Activated naive CD8-positive, alpha-beta T cell treated with anti-CD3 and anti-CD28 coated beads, Interleukin-2, amount 10 ng/mL, durations not matched to agents 7 days and 5 days (primary cell): ENCODE results near the gene CIART. TPM values are rescaled to one million over a fixed set of nuclear protein-coding genes. Genes with fewer than 3 reads are reported as not detected.

Source experiments
- ATAC-seq: fragments of 150-1000 bp; cut with Tn5 transposase; one replicate; pipeline ENCODE4 v1.10.0; 2021; ENCODE audit warnings: low read depth, moderate library complexity
- POLR2A ChIA-PET: fragments of 350-600 bp; sonication (Branson Sonifier 250); formaldehyde crosslinking; loops from one replicate; lab custom pipeline; 2021; ENCODE audit warnings: antibody characterized with exemption; lab: Charles Lee
- DNase-seq: peaks from one replicate; pipeline ENCODE4 v3.0.0; 2021
- H3K27ac Mint-ChIP-seq: one replicate; pipeline ENCODE4 v1.8.0; 2022; ENCODE audit warnings: mild to moderate bottlenecking, mixed read lengths
- H3K27me3 Mint-ChIP-seq: one replicate; pipeline ENCODE4 v1.8.0; 2022; ENCODE audit warnings: mild to moderate bottlenecking, moderate library complexity, mixed read lengths
- H3K36me3 Mint-ChIP-seq: one replicate; pipeline ENCODE4 v1.8.0; 2021; ENCODE audit warnings: mild to moderate bottlenecking, mixed read lengths
- H3K4me1 Mint-ChIP-seq: one replicate; pipeline ENCODE4 v1.8.0; 2021; ENCODE audit warnings: mixed read lengths
- H3K4me3 Mint-ChIP-seq: one replicate; pipeline ENCODE4 v1.8.0; 2022; ENCODE audit warnings: mild to moderate bottlenecking, moderate library complexity, mixed read lengths
- H3K9me3 Mint-ChIP-seq: one replicate; pipeline ENCODE4 v1.8.0; 2021; ENCODE audit warnings: mixed read lengths
- total RNA-seq, 2 experiments: library from RNA; stranded (reverse); gene quantifications; one replicate each; pipeline ENCODE4 v1.2.3, GENCODE V29; 2021

The CIART gene
- total RNA-seq, 2 experiments from 2014 or later, result 0.91 to 1.7 TPM

GRCh38 chr1:150243003-150243402 lies 39.4 kb upstream of the CIART start:
- no peak for ATAC-seq
- POLR2A ChIA-PET, result no interaction called here
- Mint-ChIP-seq H3K36me3 (no peaks in the 10 kb centered on the region), H3K4me3 (no peak overlapping the region), H3K27ac (no peak overlapping the region), H3K27me3 (peaks cover 20% of the 10 kb centered on the region), H3K4me1 (peaks cover 7% of the 10 kb centered on the region), H3K9me3 (no peaks in the 10 kb centered on the region)
- no peak for DNase-seq

- H3K9me3 Mint-ChIP-seq, result no peaks in the 10 kb centered on the region
- DNase-seq (no peak), ATAC-seq (no peak)
- no peak overlapping the region for H3K27ac Mint-ChIP-seq
- POLR2A ChIA-PET, result no interaction called here
- no peaks in the 10 kb centered on the region for H3K4me1 Mint-ChIP-seq
- no peak overlapping the region for H3K4me3 Mint-ChIP-seq
- H3K27me3 Mint-ChIP-seq, result peaks cover 23% of the 10 kb centered on the region
- no peaks in the 10 kb centered on the region for H3K36me3 Mint-ChIP-seq
These were observed 32.4 kb upstream of the CIART start for GRCh38 chr1:150249936-150250335.

- H3K27me3 Mint-ChIP-seq, result peaks cover 52% of the 10 kb centered on the region
- no peak for ATAC-seq
These were observed 26.2 kb upstream of the CIART start for GRCh38 chr1:150256198-150256553.

GRCh38 chr1:150256554-150257341 lies 25.6 kb upstream of the CIART start:
- DNase-seq (no peak), ATAC-seq (no peak)
- POLR2A ChIA-PET, result interaction anchor here (1.0 to 2.1 kb wide), 5 partner anchors 12 to 258 kb away, joined by 3 to 7 read pairs (median 4); partner anchors contain the start of genes APH1A, FALEC and RPRD2
- peaks cover 51% of the 10 kb centered on the region for H3K27me3 Mint-ChIP-seq
- H3K9me3 Mint-ChIP-seq, result no peaks in the 10 kb centered on the region
- no peak overlapping the region for H3K27ac Mint-ChIP-seq
- no peaks in the 10 kb centered on the region for H3K36me3 Mint-ChIP-seq
- peaks cover 15% of the 10 kb centered on the region for H3K4me1 Mint-ChIP-seq
- no peak overlapping the region for H3K4me3 Mint-ChIP-seq

More at GRCh38 chr1:150256198-150256553, 26.2 kb upstream of the CIART start:
- DNase-seq, result no peak
- H3K36me3 Mint-ChIP-seq, result no peaks in the 10 kb centered on the region
- H3K27ac Mint-ChIP-seq, result no peak overlapping the region
- peaks cover 15% of the 10 kb centered on the region for H3K4me1 Mint-ChIP-seq
- H3K9me3 Mint-ChIP-seq, result no peaks in the 10 kb centered on the region
- POLR2A ChIA-PET, result interaction anchor here (1.0 to 2.1 kb wide), 5 partner anchors 13 to 259 kb away, joined by 3 to 7 read pairs (median 4); partner anchors contain the start of genes APH1A, FALEC and RPRD2
- peak overlapping the region; percentile 71 for H3K4me3 Mint-ChIP-seq

GRCh38 chr1:150257624-150258585 lies 24.4 kb upstream of the CIART start, which contains the start of gene CA14:
CA14 (plus strand) TSS chr1:150257774; CDS start chr1:150258129, 355 bp downstream.
- no peak for ATAC-seq
- no peaks in the 10 kb centered on the region for H3K9me3 Mint-ChIP-seq
- POLR2A ChIA-PET, result interaction anchor here (0.6 to 2.1 kb wide), 2 partner anchors 11 to 35 kb away, joined by 3 to 7 read pairs; partner anchors contain the start of gene APH1A
- peaks cover 51% of the 10 kb centered on the region for H3K27me3 Mint-ChIP-seq
- no peaks in the 10 kb centered on the region for H3K36me3 Mint-ChIP-seq
- no peak within 1 kb of the TSS for H3K27ac Mint-ChIP-seq
- H3K4me3 Mint-ChIP-seq, result no peak within 1 kb of the TSS
- peaks cover 17% of the 10 kb centered on the region for H3K4me1 Mint-ChIP-seq
- DNase-seq, result no peak

GRCh38 chr1:150259217-150259616 lies 23.1 kb upstream of the CIART start:
- no peak for ATAC-seq
- H3K9me3 Mint-ChIP-seq, result no peaks in the 10 kb centered on the region
- H3K27ac Mint-ChIP-seq, result no peak overlapping the region
- POLR2A ChIA-PET, result no interaction called here
- peaks cover 21% of the 10 kb centered on the region for H3K4me1 Mint-ChIP-seq
- H3K4me3 Mint-ChIP-seq, result no peak overlapping the region
- DNase-seq, result no peak
- H3K36me3 Mint-ChIP-seq, result no peaks in the 10 kb centered on the region
- peaks cover 46% of the 10 kb centered on the region for H3K27me3 Mint-ChIP-seq

- Mint-ChIP-seq H3K27ac (no peak overlapping the region), H3K9me3 (no peaks in the 10 kb centered on the region), H3K36me3 (no peaks in the 10 kb centered on the region), H3K4me1 (peaks cover 21% of the 10 kb centered on the region), H3K27me3 (peaks cover 46% of the 10 kb centered on the region), H3K4me3 (no peak overlapping the region)
- POLR2A ChIA-PET, result interaction anchor here (0.6 to 0.9 kb wide), 2 partner anchors 26 to 254 kb away, joined by 3 read pairs; no protein-coding TSS in a partner anchor
- DNase-seq (no peak), ATAC-seq (no peak)
These were observed 22.3 kb upstream of the CIART start for GRCh38 chr1:150259758-150260669.

- Mint-ChIP-seq H3K36me3 (peaks cover 8% of the 10 kb centered on the region), H3K27ac (no peak overlapping the region), H3K9me3 (no peaks in the 10 kb centered on the region), H3K4me1 (peaks cover 18% of the 10 kb centered on the region), H3K4me3 (no peak overlapping the region), H3K27me3 (peaks cover 40% of the 10 kb centered on the region)
- POLR2A ChIA-PET, result interaction anchor here (0.6 to 0.9 kb wide), 2 partner anchors 26 to 185 kb away, joined by 3 to 5 read pairs; partner anchors contain the start of gene ANP32E
- ATAC-seq, result no peak
- no peak for DNase-seq
These were observed 21.0 kb upstream of the CIART start for GRCh38 chr1:150261367-150261766.

GRCh38 chr1:150262388-150263320 lies 19.7 kb upstream of the CIART start:
- POLR2A ChIA-PET, result interaction anchor here (0.9 to 1.4 kb wide), 4 partner anchors 8 to 936 kb away, joined by 3 read pairs; partner anchors contain the start of genes C1orf54 and RPRD2
- ATAC-seq (no peak), DNase-seq (no peak)
- Mint-ChIP-seq H3K4me1 (peaks cover 19% of the 10 kb centered on the region), H3K27me3 (peaks cover 27% of the 10 kb centered on the region), H3K27ac (no peak overlapping the region), H3K36me3 (peaks cover 16% of the 10 kb centered on the region), H3K4me3 (no peak overlapping the region), H3K9me3 (no peaks in the 10 kb centered on the region)

- Mint-ChIP-seq H3K4me3 (no peak overlapping the region), H3K4me1 (peaks cover 25% of the 10 kb centered on the region), H3K36me3 (peaks cover 21% of the 10 kb centered on the region), H3K9me3 (no peaks in the 10 kb centered on the region), H3K27ac (no peak overlapping the region), H3K27me3 (peaks cover 18% of the 10 kb centered on the region)
- no peak for ATAC-seq
- POLR2A ChIA-PET, result interaction anchor here (0.7 to 1.4 kb wide), 3 partner anchors 10 to 935 kb away, joined by 3 to 5 read pairs (median 3); partner anchors contain the start of gene C1orf54
- no peak for DNase-seq
These were observed 18.8 kb upstream of the CIART start for GRCh38 chr1:150263549-150263948.

- ATAC-seq, result no peak
- DNase-seq, result no peak
- peaks cover 30% of the 10 kb centered on the region for H3K4me1 Mint-ChIP-seq
- POLR2A ChIA-PET, result no interaction called here
- peak overlapping the region; percentile 95 for H3K4me3 Mint-ChIP-seq
- H3K36me3 Mint-ChIP-seq, result peaks cover 25% of the 10 kb centered on the region
- H3K27ac Mint-ChIP-seq, result peak overlapping the region; percentile 99
- H3K9me3 Mint-ChIP-seq, result no peaks in the 10 kb centered on the region
- H3K27me3 Mint-ChIP-seq, result peaks cover 2% of the 10 kb centered on the region
These were observed 14.5 kb upstream of the CIART start for GRCh38 chr1:150267896-150268295.
